HEK293 (cell line): ENCODE measurements around the gene ABTB2.

Experiments
- CTCF ChIA-PET: fragments of 350-600 bp; formaldehyde crosslinking; extraction: SDS; loops from one replicate; lab custom pipeline; 2021; ENCODE audit warnings: antibody characterized with exemption; lab: Yijun Ruan, JAX
- POLR2A ChIA-PET: fragments of 300-600 bp; formaldehyde crosslinking; extraction: SDS; loops from one replicate; lab custom pipeline; 2020; ENCODE audit warnings: antibody characterized with exemption, inconsistent platforms; lab: Yijun Ruan, JAX
- H3K27ac ChIP-seq: fragments of 200-500 bp; sonication (Bioruptor generic); 2 replicates; pipeline ENCODE4 v1.5.1; 2014; ENCODE audit warnings: low read depth, low read length, control low read depth, inconsistent platforms; ENCODE audit errors: extremely low read depth
- H3K36me3 ChIP-seq, 2 experiments: fragments of 200-500 bp in 1 of 2; sonication (Bioruptor generic) in 1 of 2; 1 replicate in 1 of 2; 2 replicates in 1 of 2; pipeline ENCODE4 v1.5.1; 2014 to 2017; ENCODE audit warnings: inconsistent platforms in 2 of 2, low read length in 2 of 2; ENCODE audit not compliant: control insufficient read depth in 2 of 2, insufficient read depth in 1 of 2
- H3K4me1 ChIP-seq: fragments of 200-500 bp; sonication (Bioruptor generic); 2 replicates; pipeline ENCODE4 v1.5.1; 2014; ENCODE audit warnings: mild to moderate bottlenecking, low read length, inconsistent platforms; ENCODE audit not compliant: control insufficient read depth, insufficient read depth
- H3K4me3 ChIP-seq: 2 replicates; pipeline ENCODE4 v1.5.1; 2011; ENCODE audit warnings: low read depth, mild to moderate bottlenecking, control low read depth, low read length, moderate library complexity
- H3K9me3 ChIP-seq: fragments of 200-500 bp; sonication (Bioruptor generic); 2 replicates; pipeline ENCODE4 v1.5.1; 2014; ENCODE audit warnings: low read depth, low read length, inconsistent platforms; ENCODE audit not compliant: control insufficient read depth, insufficient read depth
- KLF1 ChIP-seq: fragments of 450-650 bp; formaldehyde crosslinking; IDR thresholded peaks from 2 replicates; pipeline ENCODE4 v1.5.1; 2016; ENCODE audit warnings: missing biosample characterization, missing genetic modification characterization
- SP2 ChIP-seq: fragments of 450-650 bp; formaldehyde crosslinking; IDR thresholded peaks from 2 replicates; pipeline ENCODE4 v1.5.1; 2016; ENCODE audit warnings: missing biosample characterization, missing genetic modification characterization
- ZFP37 ChIP-seq: fragments of 450-650 bp; formaldehyde crosslinking; IDR thresholded peaks from 2 replicates; pipeline ENCODE4 v1.5.1; 2016; ENCODE audit warnings: missing biosample characterization, missing genetic modification characterization
- ZNF114 ChIP-seq: fragments of 450-650 bp; formaldehyde crosslinking; IDR thresholded peaks from 2 replicates; pipeline ENCODE4 v1.5.0; 2017; ENCODE audit warnings: missing biosample characterization, missing genetic modification characterization
- ZNF274 ChIP-seq, 2 experiments: fragments of 200-500 bp in 1 of 2; fragments of 450-650 bp in 1 of 2; sonication (Bioruptor generic) in 1 of 2; formaldehyde crosslinking in 1 of 2; IDR thresholded peaks; 2 replicates each; pipeline versions ENCODE4 v1.5.1 to v1.6.1; 2014 to 2016; ENCODE audit warnings: borderline replicate concordance in 1 of 2, inconsistent platforms in 1 of 2, low read length in 1 of 2, missing biosample characterization in 1 of 2, missing genetic modification characterization in 1 of 2
- ZNF311 ChIP-seq: fragments of 450-650 bp; formaldehyde crosslinking; IDR thresholded peaks from 2 replicates; pipeline ENCODE4 v1.5.1; 2017; ENCODE audit warnings: missing biosample characterization, missing genetic modification characterization, borderline replicate concordance
- ZNF433 ChIP-seq: fragments of 450-650 bp; formaldehyde crosslinking; IDR thresholded peaks from 2 replicates; pipeline ENCODE4 v1.5.1; 2016; ENCODE audit warnings: missing biosample characterization, missing genetic modification characterization, low read depth
- ZNF473 ChIP-seq: fragments of 450-650 bp; formaldehyde crosslinking; IDR thresholded peaks from 2 replicates; pipeline ENCODE4 v1.5.1; 2017; ENCODE audit warnings: missing biosample characterization, missing genetic modification characterization
- ZNF596 ChIP-seq: fragments of 450-650 bp; IDR thresholded peaks from 2 replicates; pipeline ENCODE4 v1.5.0; 2018; ENCODE audit warnings: missing biosample characterization, mild to moderate bottlenecking, missing genetic modification characterization, moderate library complexity
- ZNF621 ChIP-seq: fragments of 450-650 bp; formaldehyde crosslinking; IDR thresholded peaks from 2 replicates; pipeline ENCODE4 v1.5.1; 2017; ENCODE audit warnings: missing biosample characterization, missing genetic modification characterization
- ZNF626 ChIP-seq: fragments of 450-650 bp; sonication (Bioruptor Pico); formaldehyde crosslinking; IDR thresholded peaks from 2 replicates; pipeline ENCODE4 v1.5.1; 2018; ENCODE audit warnings: missing biosample characterization, missing genetic modification characterization, inconsistent platforms
- ZNF629 ChIP-seq: fragments of 450-650 bp; formaldehyde crosslinking; IDR thresholded peaks from 2 replicates; pipeline ENCODE4 v1.5.1; 2017; ENCODE audit warnings: missing biosample characterization, missing genetic modification characterization
- ZNF654 ChIP-seq: fragments of 450-650 bp; formaldehyde crosslinking; IDR thresholded peaks from 2 replicates; pipeline ENCODE4 v1.5.1; 2016; ENCODE audit warnings: low read depth, missing biosample characterization, missing genetic modification characterization
- ZNF76 ChIP-seq: fragments of 450-650 bp; formaldehyde crosslinking; IDR thresholded peaks from 2 replicates; pipeline ENCODE4; 2016; ENCODE audit warnings: low read depth, missing biosample characterization, missing genetic modification characterization, borderline replicate concordance
- ZNF785 ChIP-seq: fragments of 450-650 bp; formaldehyde crosslinking; IDR thresholded peaks from 2 replicates; pipeline ENCODE4 v1.5.1; 2016; ENCODE audit warnings: missing biosample characterization, missing genetic modification characterization
- ZNF791 ChIP-seq: fragments of 450-650 bp; formaldehyde crosslinking; IDR thresholded peaks from 2 replicates; pipeline ENCODE4 v1.5.1; 2016; ENCODE audit warnings: missing biosample characterization, missing genetic modification characterization
- ZSCAN30 ChIP-seq: fragments of 450-650 bp; IDR thresholded peaks from 2 replicates; pipeline ENCODE4 v1.5.1; 2018; ENCODE audit warnings: missing biosample characterization, mild to moderate bottlenecking, missing genetic modification characterization, moderate library complexity
- TF ChIP-seq, protein P1 (sequence below): fragments of 450-650 bp; formaldehyde crosslinking; IDR thresholded peaks from 2 replicates; pipeline ENCODE4 v1.5.1; 2016; ENCODE audit warnings: missing biosample characterization, missing genetic modification characterization
- TF ChIP-seq, protein P2 (sequence below): fragments of 450-650 bp; formaldehyde crosslinking; IDR thresholded peaks from 2 replicates; pipeline ENCODE4 v1.5.1; 2016; ENCODE audit warnings: missing biosample characterization, missing genetic modification characterization
- TF ChIP-seq, protein P3 (sequence below): fragments of 450-650 bp; formaldehyde crosslinking; IDR thresholded peaks from 2 replicates; pipeline ENCODE4 v1.5.1; 2016; ENCODE audit warnings: missing biosample characterization, missing genetic modification characterization, borderline replicate concordance
- TF ChIP-seq, protein P4 (sequence below): fragments of 450-650 bp; formaldehyde crosslinking; IDR thresholded peaks from 2 replicates; pipeline ENCODE4 v1.5.1; 2016; ENCODE audit warnings: missing biosample characterization, missing genetic modification characterization

Gene ABTB2

DNA sequence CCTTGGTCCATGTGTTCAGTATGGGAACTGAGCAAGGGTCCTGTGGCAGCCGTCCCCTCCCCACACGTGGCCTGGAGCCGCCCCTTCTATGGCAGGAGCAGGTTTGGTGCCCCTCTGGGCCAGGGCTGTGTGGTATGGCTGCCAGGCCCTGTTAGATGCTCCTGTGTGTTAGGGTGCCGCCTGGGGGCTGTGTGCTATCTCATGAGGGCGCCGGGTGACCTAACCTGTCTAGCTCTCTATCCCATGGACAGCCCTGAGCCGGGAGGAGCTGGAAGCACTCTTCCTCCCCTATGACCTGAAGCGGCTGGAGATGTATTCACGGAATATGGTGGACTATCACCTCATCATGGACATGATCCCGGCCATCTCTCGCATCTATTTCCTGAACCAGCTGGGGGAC lies 217.7 kb downstream of the ABTB2 start:
- Histone ChIP-seq H3K27ac (no peak overlapping the region), H3K9me3 (no peaks in the 10 kb centered on the region), H3K36me3 (peaks cover 0 to 99% of the 10 kb centered on the region in 2 experiments), H3K4me3 (no peak overlapping the region), H3K4me1 (no peaks in the 10 kb centered on the region)
- TF ChIP-seq ZNF626 (tag by site-specific recombination) (no peak), ZNF629 (tag by site-specific recombination) (no peak), ZNF114 (tag by site-specific recombination) (no peak), ZNF433 (tag by site-specific recombination) (no peak), ZFP37 (tag by site-specific recombination) (no peak), SP2 (no peak), ZNF785 (tag by site-specific recombination) (no peak), ZNF76 (no peak), ZNF473 (tag by site-specific recombination) (no peak), ZNF791 (no peak), ZNF311 (tag by site-specific recombination) (no peak)
- TF ChIP-seq, protein P1, sequence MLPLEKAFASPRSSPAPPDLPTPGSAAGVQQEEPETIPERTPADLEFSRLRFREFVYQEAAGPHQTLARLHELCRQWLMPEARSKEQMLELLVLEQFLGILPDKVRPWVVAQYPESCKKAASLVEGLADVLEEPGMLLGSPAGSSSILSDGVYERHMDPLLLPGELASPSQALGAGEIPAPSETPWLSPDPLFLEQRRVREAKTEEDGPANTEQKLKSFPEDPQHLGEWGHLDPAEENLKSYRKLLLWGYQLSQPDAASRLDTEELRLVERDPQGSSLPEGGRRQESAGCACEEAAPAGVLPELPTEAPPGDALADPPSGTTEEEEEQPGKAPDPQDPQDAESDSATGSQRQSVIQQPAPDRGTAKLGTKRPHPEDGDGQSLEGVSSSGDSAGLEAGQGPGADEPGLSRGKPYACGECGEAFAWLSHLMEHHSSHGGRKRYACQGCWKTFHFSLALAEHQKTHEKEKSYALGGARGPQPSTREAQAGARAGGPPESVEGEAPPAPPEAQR (tag by site-specific recombination), result no peak
- TF ChIP-seq, protein P2, sequence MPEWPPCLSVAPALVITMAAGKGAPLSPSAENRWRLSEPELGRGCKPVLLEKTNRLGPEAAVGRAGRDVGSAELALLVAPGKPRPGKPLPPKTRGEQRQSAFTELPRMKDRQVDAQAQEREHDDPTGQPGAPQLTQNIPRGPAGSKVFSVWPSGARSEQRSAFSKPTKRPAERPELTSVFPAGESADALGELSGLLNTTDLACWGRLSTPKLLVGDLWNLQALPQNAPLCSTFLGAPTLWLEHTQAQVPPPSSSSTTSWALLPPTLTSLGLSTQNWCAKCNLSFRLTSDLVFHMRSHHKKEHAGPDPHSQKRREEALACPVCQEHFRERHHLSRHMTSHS (tag by site-specific recombination), result no peak
- CTCF ChIA-PET, result no interaction called here
- POLR2A ChIA-PET, result interaction anchor here (1.3 kb wide), 1 partner anchor 10 kb away, joined by 5 read pairs; no protein-coding TSS in a partner anchor

DNA sequence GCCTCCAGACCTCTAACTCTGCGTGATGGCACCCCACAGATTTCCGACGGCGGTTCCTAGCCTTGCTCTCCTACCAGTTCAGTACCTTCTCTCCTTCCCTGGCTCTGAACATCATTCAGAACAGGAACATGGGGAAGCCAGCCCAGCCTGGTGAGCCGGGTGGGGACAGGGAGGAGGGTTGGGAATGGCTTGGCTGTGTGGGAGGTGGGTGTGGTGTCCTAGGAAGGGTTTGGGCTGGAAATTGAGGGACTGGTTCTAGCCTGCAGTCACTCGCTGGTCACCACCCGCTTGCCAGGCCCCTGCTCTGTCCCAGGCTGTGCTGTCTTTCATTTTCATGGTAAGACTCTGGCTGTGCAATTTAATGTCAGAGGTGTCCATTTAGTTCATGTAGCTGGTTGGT lies 218.5 kb downstream of the ABTB2 start:
- Histone ChIP-seq H3K4me1 (no peaks in the 10 kb centered on the region), H3K27ac (no peak overlapping the region), H3K9me3 (no peaks in the 10 kb centered on the region), H3K4me3 (no peak overlapping the region), H3K36me3 (peaks cover 0 to 99% of the 10 kb centered on the region in 2 experiments)
- TF ChIP-seq ZSCAN30 (tag by site-specific recombination) (no peak), ZNF274 (IDR thresholded peaks at IDR 0.05; ENCODE audit: low read length) (no peak), ZNF274 (tag by site-specific recombination; IDR thresholded peaks at IDR 0.05; ENCODE audit: borderline replicate concordance) (no peak), ZNF596 (tag by site-specific recombination) (no peak), KLF1 (tag by site-specific recombination) (peak; percentile 56)
- CTCF ChIA-PET, result no interaction called here
- POLR2A ChIA-PET, result no interaction called here

DNA sequence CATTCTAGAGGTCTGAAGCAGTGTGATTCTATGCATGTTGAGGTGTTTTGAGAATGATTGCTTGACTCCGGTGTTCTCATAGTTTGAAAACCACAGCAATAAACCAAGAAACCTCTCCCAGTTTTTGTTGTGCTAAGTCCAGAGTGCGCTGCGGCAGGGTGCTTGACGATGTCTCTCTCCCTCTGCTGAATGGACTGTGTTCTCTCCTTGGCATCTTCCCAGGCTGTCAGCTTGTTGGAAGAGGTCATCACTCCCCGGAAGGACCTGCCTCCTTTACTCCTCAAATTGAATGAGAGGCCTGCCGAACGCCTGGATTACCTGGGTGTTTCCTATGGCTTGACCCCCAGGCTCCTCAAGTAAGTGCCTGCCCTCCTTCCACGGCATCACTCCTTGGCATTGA lies 221.4 kb downstream of the ABTB2 start:
- POLR2A ChIA-PET, result interaction anchor here (0.7 kb wide), 1 partner anchor 222 kb away, joined by 4 read pairs; the partner anchor contains the start of gene ABTB2
- no peak overlapping the region for H3K27ac ChIP-seq
- no peak overlapping the region for H3K4me3 ChIP-seq
- H3K9me3 ChIP-seq, result no peaks in the 10 kb centered on the region
- CTCF ChIA-PET, result interaction anchor here (0.6 kb wide), 1 partner anchor 12 kb away, joined by 3 read pairs; no protein-coding TSS in a partner anchor
- H3K4me1 ChIP-seq, result no peaks in the 10 kb centered on the region
- peaks cover 0 to 95% of the 10 kb centered on the region in 2 experiments; a peak in 2 of 3 replicates for H3K36me3 ChIP-seq
- no peak for TF ChIP-seq ZNF654 (tag by site-specific recombination)
- no peak for TF ChIP-seq ZNF621 (tag by site-specific recombination)
- TF ChIP-seq, protein P3, sequence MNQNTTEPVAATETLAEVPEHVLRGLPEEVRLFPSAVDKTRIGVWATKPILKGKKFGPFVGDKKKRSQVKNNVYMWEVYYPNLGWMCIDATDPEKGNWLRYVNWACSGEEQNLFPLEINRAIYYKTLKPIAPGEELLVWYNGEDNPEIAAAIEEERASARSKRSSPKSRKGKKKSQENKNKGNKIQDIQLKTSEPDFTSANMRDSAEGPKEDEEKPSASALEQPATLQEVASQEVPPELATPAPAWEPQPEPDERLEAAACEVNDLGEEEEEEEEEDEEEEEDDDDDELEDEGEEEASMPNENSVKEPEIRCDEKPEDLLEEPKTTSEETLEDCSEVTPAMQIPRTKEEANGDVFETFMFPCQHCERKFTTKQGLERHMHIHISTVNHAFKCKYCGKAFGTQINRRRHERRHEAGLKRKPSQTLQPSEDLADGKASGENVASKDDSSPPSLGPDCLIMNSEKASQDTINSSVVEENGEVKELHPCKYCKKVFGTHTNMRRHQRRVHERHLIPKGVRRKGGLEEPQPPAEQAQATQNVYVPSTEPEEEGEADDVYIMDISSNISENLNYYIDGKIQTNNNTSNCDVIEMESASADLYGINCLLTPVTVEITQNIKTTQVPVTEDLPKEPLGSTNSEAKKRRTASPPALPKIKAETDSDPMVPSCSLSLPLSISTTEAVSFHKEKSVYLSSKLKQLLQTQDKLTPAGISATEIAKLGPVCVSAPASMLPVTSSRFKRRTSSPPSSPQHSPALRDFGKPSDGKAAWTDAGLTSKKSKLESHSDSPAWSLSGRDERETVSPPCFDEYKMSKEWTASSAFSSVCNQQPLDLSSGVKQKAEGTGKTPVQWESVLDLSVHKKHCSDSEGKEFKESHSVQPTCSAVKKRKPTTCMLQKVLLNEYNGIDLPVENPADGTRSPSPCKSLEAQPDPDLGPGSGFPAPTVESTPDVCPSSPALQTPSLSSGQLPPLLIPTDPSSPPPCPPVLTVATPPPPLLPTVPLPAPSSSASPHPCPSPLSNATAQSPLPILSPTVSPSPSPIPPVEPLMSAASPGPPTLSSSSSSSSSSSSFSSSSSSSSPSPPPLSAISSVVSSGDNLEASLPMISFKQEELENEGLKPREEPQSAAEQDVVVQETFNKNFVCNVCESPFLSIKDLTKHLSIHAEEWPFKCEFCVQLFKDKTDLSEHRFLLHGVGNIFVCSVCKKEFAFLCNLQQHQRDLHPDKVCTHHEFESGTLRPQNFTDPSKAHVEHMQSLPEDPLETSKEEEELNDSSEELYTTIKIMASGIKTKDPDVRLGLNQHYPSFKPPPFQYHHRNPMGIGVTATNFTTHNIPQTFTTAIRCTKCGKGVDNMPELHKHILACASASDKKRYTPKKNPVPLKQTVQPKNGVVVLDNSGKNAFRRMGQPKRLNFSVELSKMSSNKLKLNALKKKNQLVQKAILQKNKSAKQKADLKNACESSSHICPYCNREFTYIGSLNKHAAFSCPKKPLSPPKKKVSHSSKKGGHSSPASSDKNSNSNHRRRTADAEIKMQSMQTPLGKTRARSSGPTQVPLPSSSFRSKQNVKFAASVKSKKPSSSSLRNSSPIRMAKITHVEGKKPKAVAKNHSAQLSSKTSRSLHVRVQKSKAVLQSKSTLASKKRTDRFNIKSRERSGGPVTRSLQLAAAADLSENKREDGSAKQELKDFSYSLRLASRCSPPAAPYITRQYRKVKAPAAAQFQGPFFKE, result no peak
- TF ChIP-seq, protein P4, sequence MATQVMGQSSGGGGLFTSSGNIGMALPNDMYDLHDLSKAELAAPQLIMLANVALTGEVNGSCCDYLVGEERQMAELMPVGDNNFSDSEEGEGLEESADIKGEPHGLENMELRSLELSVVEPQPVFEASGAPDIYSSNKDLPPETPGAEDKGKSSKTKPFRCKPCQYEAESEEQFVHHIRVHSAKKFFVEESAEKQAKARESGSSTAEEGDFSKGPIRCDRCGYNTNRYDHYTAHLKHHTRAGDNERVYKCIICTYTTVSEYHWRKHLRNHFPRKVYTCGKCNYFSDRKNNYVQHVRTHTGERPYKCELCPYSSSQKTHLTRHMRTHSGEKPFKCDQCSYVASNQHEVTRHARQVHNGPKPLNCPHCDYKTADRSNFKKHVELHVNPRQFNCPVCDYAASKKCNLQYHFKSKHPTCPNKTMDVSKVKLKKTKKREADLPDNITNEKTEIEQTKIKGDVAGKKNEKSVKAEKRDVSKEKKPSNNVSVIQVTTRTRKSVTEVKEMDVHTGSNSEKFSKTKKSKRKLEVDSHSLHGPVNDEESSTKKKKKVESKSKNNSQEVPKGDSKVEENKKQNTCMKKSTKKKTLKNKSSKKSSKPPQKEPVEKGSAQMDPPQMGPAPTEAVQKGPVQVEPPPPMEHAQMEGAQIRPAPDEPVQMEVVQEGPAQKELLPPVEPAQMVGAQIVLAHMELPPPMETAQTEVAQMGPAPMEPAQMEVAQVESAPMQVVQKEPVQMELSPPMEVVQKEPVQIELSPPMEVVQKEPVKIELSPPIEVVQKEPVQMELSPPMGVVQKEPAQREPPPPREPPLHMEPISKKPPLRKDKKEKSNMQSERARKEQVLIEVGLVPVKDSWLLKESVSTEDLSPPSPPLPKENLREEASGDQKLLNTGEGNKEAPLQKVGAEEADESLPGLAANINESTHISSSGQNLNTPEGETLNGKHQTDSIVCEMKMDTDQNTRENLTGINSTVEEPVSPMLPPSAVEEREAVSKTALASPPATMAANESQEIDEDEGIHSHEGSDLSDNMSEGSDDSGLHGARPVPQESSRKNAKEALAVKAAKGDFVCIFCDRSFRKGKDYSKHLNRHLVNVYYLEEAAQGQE (tag by site-specific recombination), result no peak
